DND-41 (cell line): Measurements from ENCODE around the gene KCNG3.

Experiments used
- ATAC-seq: fragments of 200-7000 bp; cut with Tn5 transposase; 3 replicates; pipeline ENCODE4 v1.9.1; 2021; ENCODE audit warnings: low read depth; ENCODE audit not compliant: insufficient read depth
- DNase-seq: peaks from one replicate; pipeline ENCODE4 v3.0.0-alpha.2; 2020
- H2AFZ ChIP-seq: 2 replicates; pipeline ENCODE4 v1.6.0; 2012; ENCODE audit warnings: low read depth, low read length
- H3K27ac ChIP-seq: 2 replicates; pipeline ENCODE4 v1.5.1; 2012; ENCODE audit warnings: low read length, inconsistent platforms
- H3K27me3 ChIP-seq: fragments of 200-600 bp; sonication (generic); 2 replicates; pipeline ENCODE4 v1.6.0; 2012; ENCODE audit warnings: low read length, mild to moderate bottlenecking, inconsistent platforms; ENCODE audit not compliant: insufficient read depth, poor library complexity
- H3K36me3 ChIP-seq: 2 replicates; pipeline ENCODE4 v1.5.1; 2012; ENCODE audit warnings: low read length, inconsistent platforms; ENCODE audit not compliant: insufficient read depth
- H3K4me1 ChIP-seq: 2 replicates; pipeline ENCODE4 v1.5.1; 2012; ENCODE audit warnings: mild to moderate bottlenecking, low read length; ENCODE audit not compliant: insufficient read depth
- H3K4me2 ChIP-seq: 2 replicates; pipeline ENCODE4 v1.6.0; 2012; ENCODE audit warnings: mild to moderate bottlenecking, moderate library complexity, low read length, inconsistent platforms; ENCODE audit not compliant: insufficient read depth
- H3K4me3 ChIP-seq, 2 experiments: fragments of 200-600 bp in 1 of 2; shearing (Covaris generic) in 1 of 2; 2 replicates each; pipeline ENCODE4 v1.5.1; 2012 to 2016; ENCODE audit warnings: inconsistent platforms in 2 of 2, low read length in 2 of 2, mild to moderate bottlenecking in 2 of 2, low read depth in 1 of 2, moderate library complexity in 1 of 2
- H3K79me2 ChIP-seq: 2 replicates; pipeline ENCODE4 v1.6.0; 2012; ENCODE audit warnings: low read length, inconsistent platforms; ENCODE audit not compliant: insufficient read depth
- H3K9ac ChIP-seq: 2 replicates; pipeline ENCODE4 v1.6.0; 2012; ENCODE audit warnings: low read depth, mild to moderate bottlenecking, inconsistent platforms, low read length, moderate library complexity
- H3K9me3 ChIP-seq: 2 replicates; pipeline ENCODE4 v1.5.1; 2012; ENCODE audit warnings: low read length, moderate library complexity, mild to moderate bottlenecking, inconsistent platforms; ENCODE audit not compliant: insufficient read depth, severe bottlenecking
- H4K20me1 ChIP-seq: 2 replicates; pipeline ENCODE4 v1.6.0; 2012; ENCODE audit warnings: low read length; ENCODE audit not compliant: insufficient read depth
- CTCF ChIP-seq: IDR thresholded peaks from 2 replicates; pipeline ENCODE4 v1.5.1; 2012; ENCODE audit warnings: borderline replicate concordance, low read length, moderate library complexity, mild to moderate bottlenecking; ENCODE audit not compliant: poor library complexity, severe bottlenecking; ENCODE audit errors: extremely low read depth
- EZH2 ChIP-seq: IDR thresholded peaks from 3 replicates; pipeline ENCODE4 v1.6.1; 2012; ENCODE audit warnings: borderline replicate concordance, low read depth, mild to moderate bottlenecking, moderate library complexity, low read length, inconsistent platforms; ENCODE audit not compliant: severe bottlenecking

KCNG3 gene

GRCh38 chr2:42446503-42447271 is 47.1 kb downstream of the KCNG3 start:
- Histone ChIP-seq H3K4me3 (no peak overlapping the region), H3K4me2 (no peak overlapping the region), H3K27ac (no peak overlapping the region), H4K20me1 (no peaks in the 10 kb centered on the region), H3K9ac (no peak overlapping the region), H3K27me3 (no peaks in the 10 kb centered on the region), H3K79me2 (no peaks in the 10 kb centered on the region), H3K36me3 (no peaks in the 10 kb centered on the region), H3K4me1 (no peaks in the 10 kb centered on the region), H3K9me3 (no peaks in the 10 kb centered on the region), H2AFZ (no peak overlapping the region)
- ATAC-seq (no peak), DNase-seq (no peak)
- TF ChIP-seq EZH2 (no peak), CTCF (no peak)

GRCh38 chr2:42443718-42444399 is 49.9 kb downstream of the KCNG3 start:
- H3K4me3 ChIP-seq = no peak overlapping the region
- H2AFZ ChIP-seq = no peak overlapping the region
- H3K4me1 ChIP-seq = no peaks in the 10 kb centered on the region
- no peak for TF ChIP-seq CTCF
- no peak for TF ChIP-seq EZH2
- H3K9me3 ChIP-seq = no peaks in the 10 kb centered on the region
- H4K20me1 ChIP-seq = no peaks in the 10 kb centered on the region
- no peak for ATAC-seq
- DNase-seq = no peak
- H3K27me3 ChIP-seq = no peaks in the 10 kb centered on the region
- no peak overlapping the region for H3K27ac ChIP-seq
- no peaks in the 10 kb centered on the region for H3K36me3 ChIP-seq
- H3K79me2 ChIP-seq = no peaks in the 10 kb centered on the region
- H3K4me2 ChIP-seq = no peak overlapping the region
- H3K9ac ChIP-seq = no peak overlapping the region

- no peaks in the 10 kb centered on the region for H3K27me3 ChIP-seq
- H3K79me2 ChIP-seq = no peaks in the 10 kb centered on the region
- no peak overlapping the region for H3K4me3 ChIP-seq
- ATAC-seq = no peak
- H3K27ac ChIP-seq = no peak overlapping the region
- no peaks in the 10 kb centered on the region for H3K9me3 ChIP-seq
- H3K4me2 ChIP-seq = no peak overlapping the region
- no peaks in the 10 kb centered on the region for H3K36me3 ChIP-seq
- H3K4me1 ChIP-seq = no peaks in the 10 kb centered on the region
- no peak overlapping the region for H2AFZ ChIP-seq
- no peaks in the 10 kb centered on the region for H4K20me1 ChIP-seq
- TF ChIP-seq CTCF = no peak
- no peak for DNase-seq
- no peak overlapping the region for H3K9ac ChIP-seq
Measured at GRCh38 chr2:42442774-42443173, 51.0 kb downstream of the KCNG3 start.
